NCI-H2107 (cell line): Measurements from ENCODE around the gene CIPC.
A peak's percentile ranks its signal among the peaks of the same experiment; 100 is the strongest.

Experiments
- DNase-seq: peaks from one replicate; lab custom pipeline; 2025; lab: John Stamatoyannopoulos, UW

Gene CIPC

GRCh38 chr14:77126461-77126990 is 28.5 kb downstream of the CIPC start:
- DNase-seq: no peak

GRCh38 chr14:77128414-77128891 is 30.4 kb downstream of the CIPC start:
- peak; percentile 33 for DNase-seq

GRCh38 chr14:77130386-77130785 is 32.3 kb downstream of the CIPC start:
- no peak for DNase-seq

- no peak for DNase-seq
Measured at GRCh38 chr14:77131206-77131605, 33.1 kb downstream of the CIPC start.

GRCh38 chr14:77131871-77132486 is 33.9 kb downstream of the CIPC start:
- DNase-seq: no peak

- no peak for DNase-seq
Measured at GRCh38 chr14:77133720-77134338, 35.8 kb downstream of the CIPC start.

GRCh38 chr14:77139022-77139421 is 41.0 kb downstream of the CIPC start:
- DNase-seq: no peak

GRCh38 chr14:77139540-77140358 is 41.7 kb downstream of the CIPC start:
- DNase-seq: peak; percentile 65

- DNase-seq: no peak
Measured at GRCh38 chr14:77140359-77141213, 42.5 kb downstream of the CIPC start.

GRCh38 chr14:77141214-77142004 is 43.4 kb downstream of the CIPC start, which contains the start of gene ZDHHC22:
TSS of gene ZDHHC22 (minus strand) at chr14:77141791. CDS start at chr14:77139738, 2,053 bp downstream.
- DNase-seq: peak; percentile 21

GRCh38 chr14:77142005-77142800 is 44.1 kb downstream of the CIPC start:
- DNase-seq: no peak

GRCh38 chr14:77143071-77143470 is 45.0 kb downstream of the CIPC start:
- DNase-seq: no peak

GRCh38 chr14:77144412-77145115 is 46.5 kb downstream of the CIPC start:
- DNase-seq: no peak

- no peak for DNase-seq
Measured at GRCh38 chr14:77145975-77146740, 48.1 kb downstream of the CIPC start.

GRCh38 chr14:77148510-77149231 is 50.6 kb downstream of the CIPC start:
- no peak for DNase-seq

- no peak for DNase-seq
Measured at GRCh38 chr14:77151245-77151644, 53.2 kb downstream of the CIPC start.

GRCh38 chr14:77151918-77152588 is 54.0 kb downstream of the CIPC start:
- no peak for DNase-seq
